Measurements from ENCODE around the gene LRRC27.

The LRRC27 gene

GRCh38 chr10:132402781-132403241, 70.8 kb downstream of the LRRC27 start:
- no peak for DNase-seq (ENCODE audit: low read depth in 2 of 2)

- no peak for DNase-seq (ENCODE audit: low read depth in 2 of 2)
These were observed 71.6 kb downstream of the LRRC27 start for GRCh38 chr10:132403511-132404168.

GRCh38 chr10:132404169-132404880, 72.3 kb downstream of the LRRC27 start:
- no peak for DNase-seq (ENCODE audit: low read depth in 2 of 2)

- no peak for DNase-seq (ENCODE audit: low read depth in 2 of 2)
These were observed 73.0 kb downstream of the LRRC27 start for GRCh38 chr10:132404911-132405462.

GRCh38 chr10:132405463-132405991, 73.5 kb downstream of the LRRC27 start:
- no peak for DNase-seq (ENCODE audit: low read depth in 2 of 2)

GRCh38 chr10:132406181-132406580, 74.2 kb downstream of the LRRC27 start:
- DNase-seq (ENCODE audit: low read depth in 2 of 2) = no peak

- no peak for DNase-seq (ENCODE audit: low read depth in 2 of 2)
These were observed 74.8 kb downstream of the LRRC27 start for GRCh38 chr10:132406750-132407149.

GRCh38 chr10:132407243-132407746, 75.3 kb downstream of the LRRC27 start:
- DNase-seq (ENCODE audit: low read depth in 2 of 2) = no peak

- DNase-seq (ENCODE audit: low read depth in 2 of 2) = no peak
These were observed 75.9 kb downstream of the LRRC27 start for GRCh38 chr10:132407846-132408278.

- DNase-seq (ENCODE audit: low read depth in 2 of 2) = no peak
These were observed 76.4 kb downstream of the LRRC27 start for GRCh38 chr10:132408367-132408781.

- no peak for DNase-seq (ENCODE audit: low read depth in 2 of 2)
These were observed 77.1 kb downstream of the LRRC27 start for GRCh38 chr10:132408823-132409666.

- DNase-seq (ENCODE audit: low read depth in 2 of 2) = no peak
These were observed 77.7 kb downstream of the LRRC27 start for GRCh38 chr10:132409667-132410028.

GRCh38 chr10:132410056-132410778, 78.2 kb downstream of the LRRC27 start:
- no peak for DNase-seq (ENCODE audit: low read depth in 2 of 2)

- DNase-seq (ENCODE audit: low read depth in 2 of 2) = no peak
These were observed 79.0 kb downstream of the LRRC27 start for GRCh38 chr10:132410779-132411532.

- no peak for DNase-seq (ENCODE audit: low read depth in 2 of 2)
These were observed 79.7 kb downstream of the LRRC27 start for GRCh38 chr10:132411561-132412253.

GRCh38 chr10:132412316-132413192, 80.6 kb downstream of the LRRC27 start:
- no peak for DNase-seq (ENCODE audit: low read depth in 2 of 2)

- DNase-seq (ENCODE audit: low read depth in 2 of 2) = no peak
These were observed 81.5 kb downstream of the LRRC27 start for GRCh38 chr10:132413226-132414205.
